ENCODE data around the gene LAD1.

GRCh38 chr1:201399352-201400126 is 415 bp upstream of the LAD1 start:
- TF ChIP-seq CTCF (IDR thresholded peaks at IDR 0.05) (no peak), KDM1A (IDR thresholded peaks at IDR 0.05; ENCODE audit: low read depth) (no peak), KDM5A (IDR thresholded peaks at IDR 0.05) (no peak)

All from A549 (cell line).